Sigmoid colon (tissue), 4 donors: ENCODE results near the gene ATP5MG.

Source experiments
- CTCF ChIP-seq, 4 experiments: fragments of 450-650 bp in 3 of 4; fragments of 200-600 bp in 1 of 4; IDR thresholded peaks; one replicate each; pipeline ENCODE4 v1.5.1; 2016 to 2019; ENCODE audit warnings: antibody characterized with exemption in 4 of 4, mild to moderate bottlenecking in 3 of 4, moderate library complexity in 2 of 4
- POLR2A ChIP-seq, 2 donors: fragments of 450-650 bp; IDR thresholded peaks; one replicate each; pipeline ENCODE4 v1.6.1; 2016; ENCODE audit warnings: antibody characterized with exemption in 2 of 2, mild to moderate bottlenecking in 2 of 2, moderate library complexity in 2 of 2
- POLR2AphosphoS5 ChIP-seq, 4 donors: sonication (generic); formaldehyde crosslinking; IDR thresholded peaks; one replicate each; pipeline ENCODE4 v1.6.1; 2017; ENCODE audit warnings: antibody characterized with exemption in 4 of 4

GRCh38 chr11:118359295-118359958, 42.0 kb upstream of the ATP5MG start, which contains the start of gene UBE4A:
- TF ChIP-seq POLR2A (IDR thresholded peaks at IDR 0.05) (peak in 1 of 2 donors; percentile 48), POLR2AphosphoS5 (IDR thresholded peaks at IDR 0.05) (peak; percentile 57 to 82 (median 78)), CTCF (IDR thresholded peaks at IDR 0.05) (no peak)
